Measurements from ENCODE around the gene TSPAN11. TPM values are rescaled to one million over a fixed set of nuclear protein-coding genes. Genes with fewer than 3 reads are reported as not detected.

The TSPAN11 gene
- total and polyA plus RNA-seq, 2 donors (not counting 1 experiment from before 2014, with no cell fraction given), result not detected

- H3K9me3 Mint-ChIP-seq (ENCODE audit: insufficient read depth), result peaks cover 2% of the 10 kb centered on the region
- ChIA-PET POLR2A (no interaction called here), CTCF (no interaction called here)
- DNase-seq, result no peak
- Histone ChIP-seq H3K27ac (ENCODE audit: low read length in 2 of 2) (no peak overlapping the region), H3K9me3 (ENCODE audit: control extremely low read depth in 1 of 3, control insufficient read depth in 2 of 3, insufficient read depth in 1 of 3, low read length in 2 of 3) (no peaks in the 10 kb centered on the region), H4K20me1 (ENCODE audit: control insufficient read depth, insufficient read depth, low read length, poor library complexity, severe bottlenecking) (no peaks in the 10 kb centered on the region), H3K36me3 (replicated peaks in 1 of 2; ENCODE audit: control extremely low read depth in 1 of 2, control insufficient read depth in 1 of 2, extremely low read depth in 1 of 2, insufficient read depth in 2 of 2, low read length in 1 of 2) (no peaks in the 10 kb centered on the region), H3K79me2 (ENCODE audit: control insufficient read depth, insufficient read depth, low read length) (no peaks in the 10 kb centered on the region), H3K27me3 (replicated peaks in 1 of 4; ENCODE audit: control extremely low read depth in 1 of 4, control insufficient read depth in 3 of 4, insufficient read depth in 4 of 4, low read length in 3 of 4) (no peaks in the 10 kb centered on the region), H3K9ac (ENCODE audit: low read length) (no peak overlapping the region), H3K4me3 (ENCODE audit: control extremely low read depth in 1 of 5, extremely low read depth in 1 of 5, insufficient read depth in 1 of 5, low read depth in 2 of 5, low read length in 4 of 5) (no peak overlapping the region), H3K4me1 (ENCODE audit: control insufficient read depth in 2 of 2, insufficient read depth in 2 of 2, low read length in 2 of 2) (no peaks in the 10 kb centered on the region), H2AFZ (ENCODE audit: insufficient read depth, low read depth, low read length, poor library complexity, severe bottlenecking) (no peak overlapping the region), H3K4me2 (replicated peaks; ENCODE audit: low read depth, low read length, poor library complexity, severe bottlenecking) (no peak overlapping the region)
- H3K4me3 Mint-ChIP-seq, result no peak overlapping the region
- no peak overlapping the region for H3K27ac Mint-ChIP-seq
- no peak for ATAC-seq (ENCODE audit: low read depth)
- peaks cover 3% of the 10 kb centered on the region for H3K27me3 Mint-ChIP-seq
- 98% methylated on average over 13 of the region's 13 CpGs for WGBS (ENCODE audit: insufficient coverage)
- H3K4me1 Mint-ChIP-seq, result no peaks in the 10 kb centered on the region
- TF ChIP-seq EZH2 (IDR thresholded peaks at IDR 0.05; ENCODE audit: borderline replicate concordance, insufficient read depth, low read depth, low read length, poor library complexity, severe bottlenecking), result no peak
- TF ChIP-seq, protein P1, sequence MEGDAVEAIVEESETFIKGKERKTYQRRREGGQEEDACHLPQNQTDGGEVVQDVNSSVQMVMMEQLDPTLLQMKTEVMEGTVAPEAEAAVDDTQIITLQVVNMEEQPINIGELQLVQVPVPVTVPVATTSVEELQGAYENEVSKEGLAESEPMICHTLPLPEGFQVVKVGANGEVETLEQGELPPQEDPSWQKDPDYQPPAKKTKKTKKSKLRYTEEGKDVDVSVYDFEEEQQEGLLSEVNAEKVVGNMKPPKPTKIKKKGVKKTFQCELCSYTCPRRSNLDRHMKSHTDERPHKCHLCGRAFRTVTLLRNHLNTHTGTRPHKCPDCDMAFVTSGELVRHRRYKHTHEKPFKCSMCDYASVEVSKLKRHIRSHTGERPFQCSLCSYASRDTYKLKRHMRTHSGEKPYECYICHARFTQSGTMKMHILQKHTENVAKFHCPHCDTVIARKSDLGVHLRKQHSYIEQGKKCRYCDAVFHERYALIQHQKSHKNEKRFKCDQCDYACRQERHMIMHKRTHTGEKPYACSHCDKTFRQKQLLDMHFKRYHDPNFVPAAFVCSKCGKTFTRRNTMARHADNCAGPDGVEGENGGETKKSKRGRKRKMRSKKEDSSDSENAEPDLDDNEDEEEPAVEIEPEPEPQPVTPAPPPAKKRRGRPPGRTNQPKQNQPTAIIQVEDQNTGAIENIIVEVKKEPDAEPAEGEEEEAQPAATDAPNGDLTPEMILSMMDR (IDR thresholded peaks at IDR 0.05), result no peak
- intact Hi-C loops (cut with micrococcal nuclease), result no loop called here
These were observed 88.7 kb downstream of the TSPAN11 start for GRCh38 chr12:31015215-31015614.

GRCh38 chr12:31016057-31016456 lies 89.5 kb downstream of the TSPAN11 start:
- TF ChIP-seq EZH2 (IDR thresholded peaks at IDR 0.05; ENCODE audit: borderline replicate concordance, insufficient read depth, low read depth, low read length, poor library complexity, severe bottlenecking), result no peak
- TF ChIP-seq, protein P1 (IDR thresholded peaks at IDR 0.05), result no peak
- H3K27me3 ChIP-seq (replicated peaks in 1 of 4; ENCODE audit: control extremely low read depth in 1 of 4, control insufficient read depth in 3 of 4, insufficient read depth in 4 of 4, low read length in 3 of 4), result peaks cover 0 to 2% (median 0%) of the 10 kb centered on the region in 4 experiments
- ChIA-PET POLR2A (no interaction called here), CTCF (no interaction called here)
- no peak overlapping the region for H3K9ac ChIP-seq (ENCODE audit: low read length)
- no peaks in the 10 kb centered on the region for H4K20me1 ChIP-seq (ENCODE audit: control insufficient read depth, insufficient read depth, low read length, poor library complexity, severe bottlenecking)
- ATAC-seq (ENCODE audit: low read depth) (no peak), DNase-seq (no peak)
- no peaks in the 10 kb centered on the region for H3K4me1 ChIP-seq (ENCODE audit: control insufficient read depth in 2 of 2, insufficient read depth in 2 of 2, low read length in 2 of 2)
- intact Hi-C loops (cut with micrococcal nuclease), result no loop called here
- whole genome bisulfite sequencing (ENCODE audit: insufficient coverage), result 96% methylated on average over 8 of the region's 9 CpGs
- no peak overlapping the region for H3K4me3 ChIP-seq (ENCODE audit: control extremely low read depth in 1 of 5, extremely low read depth in 1 of 5, insufficient read depth in 1 of 5, low read depth in 2 of 5, low read length in 4 of 5)
- no peaks in the 10 kb centered on the region for H3K9me3 ChIP-seq (ENCODE audit: control extremely low read depth in 1 of 3, control insufficient read depth in 2 of 3, insufficient read depth in 1 of 3, low read length in 2 of 3)
- Mint-ChIP-seq H3K9me3 (ENCODE audit: insufficient read depth) (peaks cover 2% of the 10 kb centered on the region), H3K27me3 (peaks cover 3% of the 10 kb centered on the region), H3K4me3 (no peak overlapping the region), H3K4me1 (no peaks in the 10 kb centered on the region), H3K27ac (no peak overlapping the region)
- H3K36me3 ChIP-seq (replicated peaks in 1 of 2; ENCODE audit: control extremely low read depth in 1 of 2, control insufficient read depth in 1 of 2, extremely low read depth in 1 of 2, insufficient read depth in 2 of 2, low read length in 1 of 2), result no peaks in the 10 kb centered on the region
- no peak overlapping the region for H3K4me2 ChIP-seq (replicated peaks; ENCODE audit: low read depth, low read length, poor library complexity, severe bottlenecking)
- no peak overlapping the region for H2AFZ ChIP-seq (ENCODE audit: insufficient read depth, low read depth, low read length, poor library complexity, severe bottlenecking)
- no peaks in the 10 kb centered on the region for H3K79me2 ChIP-seq (ENCODE audit: control insufficient read depth, insufficient read depth, low read length)
- H3K27ac ChIP-seq (ENCODE audit: low read length in 2 of 2), result no peak overlapping the region
